NCI-H1694 (cell line): Measurements from ENCODE around the gene IRF3.
A peak's percentile ranks its signal among the peaks of the same experiment; 100 is the strongest.

ENCODE experiments used
- DNase-seq: peaks from one replicate; lab custom pipeline; 2025; lab: John Stamatoyannopoulos, UW

Gene IRF3

GRCh38 chr19:49665351-49666119 is at the start of gene IRF3, which contains the start of gene BCL2L12:
Gene IRF3 (minus strand): TSS chr19:49665857. CDS start chr19:49664838, 1,019 bp downstream.
Gene BCL2L12 (plus strand): TSS chr19:49665933. CDS start chr19:49666693, 760 bp downstream.
- DNase-seq = peak; percentile 85

DNA sequence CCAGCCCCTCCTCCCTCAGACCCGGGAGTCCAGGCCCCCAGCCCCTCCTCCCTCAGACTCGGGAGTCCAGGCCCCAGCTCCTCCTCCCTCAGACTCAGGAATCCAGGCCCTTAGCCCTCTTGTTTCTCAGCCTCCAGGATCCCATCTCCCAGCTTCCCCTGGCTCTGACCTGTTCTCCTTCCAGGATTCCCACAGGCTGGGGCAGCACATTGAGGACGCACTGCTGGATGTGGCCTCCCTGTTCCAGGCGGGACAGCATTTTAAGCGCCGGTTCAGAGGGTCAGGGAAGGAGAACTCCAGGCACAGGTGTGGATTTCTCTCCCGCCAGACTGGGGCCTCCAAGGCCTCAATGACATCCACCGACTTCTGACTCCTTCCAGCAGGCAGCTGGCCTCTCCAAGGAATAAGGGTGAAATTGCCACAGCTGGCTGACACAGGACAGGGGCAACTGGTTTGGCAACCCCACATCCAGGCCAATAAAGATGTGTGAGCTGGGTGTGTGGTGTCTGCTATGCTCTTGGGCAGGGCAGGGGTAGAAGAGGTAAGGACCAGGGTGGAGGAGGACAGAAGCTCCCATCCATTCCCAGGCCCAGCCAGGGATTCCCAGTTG is 47.7 kb upstream of the IRF3 start:
- no peak for DNase-seq

DNA sequence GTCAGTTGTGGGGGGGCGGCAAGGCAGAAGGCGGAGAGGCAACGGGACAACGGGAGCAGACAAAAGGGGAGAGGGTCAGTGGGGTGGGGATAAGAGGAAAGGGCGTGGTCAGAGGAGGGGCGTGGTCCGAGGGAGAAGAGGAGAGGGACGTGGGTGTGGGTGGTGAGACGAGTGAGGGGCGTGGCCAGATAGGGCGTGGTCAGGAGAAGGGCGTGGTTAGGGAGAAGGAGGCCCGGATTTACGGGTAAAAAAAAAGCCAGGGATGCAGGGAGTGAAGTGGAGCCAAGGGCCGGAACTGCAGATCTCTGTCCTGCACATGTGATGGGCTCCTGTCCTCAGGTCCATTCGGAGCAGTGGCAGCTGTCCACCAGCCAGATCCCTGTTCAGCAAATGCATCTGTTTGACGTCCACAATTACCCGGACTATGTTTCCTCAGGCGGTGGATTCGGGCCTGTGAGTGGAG is 46.8 kb upstream of the IRF3 start:
- no peak for DNase-seq

DNA sequence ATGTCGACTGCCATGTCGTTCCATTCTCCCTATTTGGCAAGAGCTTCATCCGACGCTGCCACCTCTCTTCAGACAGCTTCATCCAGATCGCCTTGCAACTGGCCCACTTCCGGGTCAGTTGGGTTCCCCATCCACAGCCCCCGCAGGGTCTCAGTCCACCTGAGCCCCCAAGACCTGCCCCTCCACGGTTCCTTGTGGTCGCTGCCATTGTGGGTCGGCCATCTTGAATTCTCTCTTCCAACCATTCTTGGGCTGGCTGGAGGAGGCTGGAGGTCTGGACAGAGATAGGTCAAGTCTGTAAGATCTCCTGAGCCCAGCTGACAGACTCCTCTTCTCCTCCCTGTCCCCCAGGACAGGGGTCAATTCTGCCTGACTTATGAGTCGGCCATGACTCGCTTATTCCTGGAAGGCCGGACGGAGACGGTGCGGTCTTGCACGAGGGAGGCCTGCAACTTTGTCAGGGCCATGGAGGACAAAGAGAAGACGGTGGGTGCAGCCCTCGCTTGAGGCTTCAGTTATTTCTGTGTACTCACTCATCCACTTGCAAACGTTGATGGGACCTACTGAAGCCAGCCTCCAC is 44.8 kb upstream of the IRF3 start:
- DNase-seq = no peak

DNA sequence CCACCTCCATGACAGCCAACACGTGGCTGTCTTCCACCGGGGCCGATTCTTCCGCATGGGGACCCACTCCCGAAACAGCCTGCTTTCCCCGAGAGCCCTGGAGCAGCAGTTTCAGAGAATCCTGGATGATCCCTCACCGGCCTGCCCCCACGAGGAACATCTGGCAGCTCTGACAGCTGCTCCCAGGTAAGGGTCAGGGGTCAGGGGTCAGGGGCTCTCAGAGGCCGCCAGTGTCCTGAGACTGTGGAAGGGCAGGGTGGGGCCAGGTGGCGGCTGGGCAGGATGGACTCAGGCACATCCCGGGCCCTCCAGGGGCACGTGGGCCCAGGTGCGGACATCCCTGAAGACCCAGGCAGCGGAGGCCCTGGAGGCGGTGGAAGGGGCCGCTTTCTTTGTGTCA is 40.3 kb upstream of the IRF3 start:
- DNase-seq = no peak

DNA sequence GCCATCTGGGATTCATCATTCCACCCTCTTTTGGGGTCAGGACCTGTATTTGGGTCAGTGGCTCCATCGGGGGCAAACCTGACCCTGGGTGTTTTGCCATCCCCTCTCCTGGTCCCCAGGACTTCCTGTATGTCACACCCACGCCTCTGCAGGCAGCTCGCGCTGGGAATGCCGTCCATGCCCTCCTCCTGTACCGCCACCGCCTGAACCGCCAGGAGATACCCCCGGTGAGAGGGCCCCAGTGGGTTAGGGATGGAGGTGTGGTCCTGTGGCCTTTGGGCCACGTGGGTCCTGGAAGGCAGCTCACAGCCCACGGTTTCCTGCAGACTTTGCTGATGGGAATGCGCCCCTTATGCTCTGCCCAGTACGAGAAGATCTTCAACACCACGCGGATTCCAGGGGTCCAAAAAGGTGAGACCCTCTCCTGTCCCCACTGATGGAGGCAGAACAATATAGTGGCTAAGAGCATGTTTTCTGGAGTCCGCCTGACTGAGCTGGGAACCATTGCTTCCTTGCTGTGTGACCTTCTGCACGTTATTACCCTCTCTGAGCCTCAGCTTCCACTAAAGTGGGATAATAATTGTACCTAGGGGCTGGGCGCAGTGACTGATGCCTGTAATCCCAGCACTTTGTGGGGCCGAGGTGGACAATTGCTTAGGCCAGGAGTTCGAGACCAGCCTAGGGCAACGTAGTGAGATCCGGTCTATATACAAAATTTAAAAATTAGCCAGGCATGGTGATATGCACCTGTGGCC is 39.4 kb upstream of the IRF3 start:
- DNase-seq = no peak

- no peak for DNase-seq
These were observed 35.7 kb upstream of the IRF3 start for GRCh38 chr19:49701271-49701786.

DNA sequence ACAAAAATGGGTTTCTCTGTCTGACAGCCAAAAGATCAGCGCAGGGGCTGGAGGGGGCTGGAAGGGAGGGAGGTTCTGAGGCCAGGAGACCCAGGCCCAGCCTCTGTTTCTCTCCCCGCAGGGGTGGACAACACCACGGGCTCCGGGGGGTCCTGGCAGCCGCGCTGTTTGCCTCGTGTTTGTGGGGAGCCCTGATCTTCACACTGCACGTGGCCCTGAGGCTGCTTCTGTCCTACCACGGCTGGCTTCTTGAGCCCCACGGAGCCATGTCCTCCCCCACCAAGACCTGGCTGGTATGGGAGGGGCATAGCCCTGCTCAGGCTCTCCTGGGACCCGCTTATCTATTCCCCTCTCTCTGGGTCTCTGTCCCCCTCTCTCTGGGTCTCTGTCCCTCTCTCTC is 34.9 kb upstream of the IRF3 start:
- no peak for DNase-seq

GRCh38 chr19:49699364-49699763 is 33.7 kb upstream of the IRF3 start:
- no peak for DNase-seq

DNA sequence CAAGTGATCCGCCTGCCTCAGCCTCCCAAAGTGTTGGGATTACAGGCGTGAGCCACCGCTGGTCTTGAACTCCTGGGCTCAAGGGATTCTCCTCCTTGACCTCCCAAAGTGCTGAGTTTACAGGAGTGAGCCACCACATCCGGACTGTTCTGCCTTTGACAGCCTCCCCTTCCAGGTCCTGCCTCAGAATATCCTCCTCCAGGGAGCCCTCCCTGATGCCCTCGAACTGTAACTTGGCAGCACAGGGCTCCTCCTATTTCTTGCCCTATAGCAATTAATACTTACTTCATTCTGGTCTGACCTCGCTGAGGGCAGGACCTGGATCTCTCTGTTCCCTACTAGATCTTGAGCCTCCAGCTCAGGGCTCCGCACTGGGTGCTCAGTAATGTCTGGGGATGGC is 31.2 kb upstream of the IRF3 start:
- no peak for DNase-seq

GRCh38 chr19:49696115-49696514 is 30.5 kb upstream of the IRF3 start:
- no peak for DNase-seq

GRCh38 chr19:49692147-49692506 is 26.5 kb upstream of the IRF3 start:
- DNase-seq = no peak

GRCh38 chr19:49691243-49692146 is 25.8 kb upstream of the IRF3 start:
- peak; percentile 73 for DNase-seq

DNA sequence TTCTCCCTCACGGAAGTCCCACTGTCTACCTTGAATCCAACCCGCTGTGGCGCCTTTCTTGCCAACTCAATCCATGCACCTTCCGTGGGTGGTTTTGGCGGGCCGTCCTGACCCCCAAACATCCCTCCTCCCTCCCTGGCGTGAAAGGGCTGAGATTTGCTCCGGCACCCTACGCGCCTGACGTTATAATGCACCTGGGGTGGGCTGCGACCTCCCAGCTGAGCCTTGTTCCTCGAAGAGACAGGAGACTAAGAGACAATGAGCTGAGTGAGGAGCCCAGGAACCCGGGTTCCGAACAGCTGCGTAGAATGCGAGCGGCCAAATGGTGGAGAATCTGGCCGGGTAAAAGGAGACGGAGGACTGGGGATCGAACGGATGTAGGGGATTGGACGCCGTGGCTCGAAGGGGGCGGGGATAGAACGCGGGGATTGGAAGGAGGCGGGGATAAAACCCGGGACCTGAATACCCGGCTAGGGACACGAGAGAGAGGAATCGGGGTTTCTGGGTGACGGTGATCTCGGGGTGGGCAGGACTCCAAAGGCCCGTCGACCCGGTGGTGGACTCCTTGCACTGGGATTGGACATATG is 25.1 kb upstream of the IRF3 start, which contains the start of gene CPT1C:
Gene CPT1C (plus strand): TSS at position 461 of the 587 bp plus-strand sequence. CDS start 1,137 bp downstream, outside the sequence.
- peak; percentile 94 for DNase-seq

- no peak for DNase-seq
These were observed 24.5 kb upstream of the IRF3 start for GRCh38 chr19:49690079-49690655.

DNA sequence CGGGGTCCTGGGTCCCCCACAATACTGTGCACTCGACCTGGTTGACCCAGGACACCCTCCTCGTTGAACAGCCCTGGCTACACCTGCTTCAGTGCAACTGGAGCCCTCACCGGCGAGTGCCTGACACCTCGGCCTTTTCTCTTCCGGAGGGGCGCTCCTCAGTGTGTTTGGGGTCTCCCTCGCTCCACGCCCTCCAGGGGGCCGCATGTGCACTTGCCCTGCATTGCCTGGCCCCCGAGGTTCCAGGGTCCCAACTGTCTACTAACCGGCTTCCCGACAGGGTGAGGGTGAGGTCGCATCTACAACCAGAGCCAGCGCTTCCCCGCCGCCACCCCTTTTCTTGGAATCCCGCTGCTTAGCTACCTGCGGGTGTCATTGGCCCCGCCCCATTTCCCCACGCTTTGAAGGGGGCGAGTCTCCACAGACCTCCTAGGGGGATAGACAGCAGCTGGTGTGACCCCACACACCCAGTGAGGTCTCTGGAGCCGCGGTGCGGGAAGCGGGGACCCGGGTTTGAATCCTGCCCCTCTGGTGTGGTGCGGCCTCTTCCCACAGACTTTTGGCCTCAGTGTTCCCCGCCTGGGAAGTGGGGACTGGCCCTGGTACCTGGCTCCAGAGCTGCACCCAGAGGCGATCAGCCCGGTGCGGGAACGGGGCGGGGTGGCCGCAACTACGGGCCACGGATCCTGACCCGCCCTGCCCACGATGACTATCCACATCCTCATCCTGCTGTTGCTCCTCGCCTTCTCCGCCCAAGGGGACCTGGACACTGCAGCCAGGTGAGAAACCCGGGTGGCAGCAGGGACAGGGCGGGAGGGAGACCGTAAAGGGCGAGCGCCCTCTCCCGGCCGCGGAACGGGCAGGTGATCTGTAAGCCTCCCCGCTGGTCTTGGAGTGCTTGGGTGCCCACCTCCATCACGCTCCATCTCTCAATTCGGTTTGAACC is 23.7 kb upstream of the IRF3 start, which contains the start of gene ADM5:
Gene ADM5 (plus strand): TSS at position 462 of the 946 bp plus-strand sequence. CDS start 244 bp downstream, at position 706.
- peak; percentile 41 for DNase-seq

DNA sequence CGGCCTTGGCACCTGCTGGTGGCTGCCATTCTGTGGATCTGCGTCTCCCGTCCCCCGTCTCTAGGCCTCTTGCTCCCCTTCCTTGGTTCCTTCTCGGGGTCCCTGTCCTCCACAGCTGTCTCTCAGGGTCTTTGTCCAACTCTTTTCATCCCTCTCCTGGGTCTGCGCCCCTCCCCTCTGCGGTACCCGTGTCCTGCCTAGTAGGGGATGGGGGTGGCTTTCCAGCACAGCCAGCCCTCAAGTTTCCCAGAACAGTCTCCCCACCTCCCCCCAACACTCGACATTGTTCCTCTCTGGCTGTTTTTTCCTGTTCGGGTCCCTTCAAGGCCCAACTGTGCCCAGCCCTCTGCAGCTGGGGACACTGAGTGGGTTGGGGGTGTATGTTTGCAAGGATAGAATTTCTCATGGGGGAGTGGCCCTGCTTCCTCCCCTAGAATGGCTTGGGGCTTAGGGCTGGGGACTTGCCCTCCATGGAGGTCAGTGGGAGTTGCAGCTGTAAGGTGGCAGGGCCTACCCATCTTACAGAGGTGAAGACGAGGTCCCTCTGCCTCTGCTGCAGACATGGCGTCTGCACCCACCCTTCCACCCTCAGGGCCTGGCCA is 23.0 kb upstream of the IRF3 start:
- DNase-seq = no peak

- DNase-seq = no peak
These were observed 22.1 kb upstream of the IRF3 start for GRCh38 chr19:49687566-49688316.
